ENCODE measurements around the gene GAS5.
A peak's percentile ranks its signal among the peaks of the same experiment; 100 is the strongest.
"Not testable (repeated sequence)": the region's sequence is repeated elsewhere in the genome, so short reads cannot be mapped to it uniquely, and the experiment has no call there.

Gene GAS5

GRCh38 chr1:173867753-173868265 is at the start of gene GAS5:
GAS5 (minus strand) TSS chr1:173867989.
- DNase-seq, result peak; percentile 100

GRCh38 chr1:173917149-173917548 is 49.4 kb upstream of the GAS5 start, which contains the start of gene SERPINC1:
SERPINC1 (minus strand) TSS chr1:173917327; CDS start chr1:173917259, 68 bp downstream.
- no peak for DNase-seq

GRCh38 chr1:173916667-173917066 is 48.9 kb upstream of the GAS5 start:
- DNase-seq, result no peak

GRCh38 chr1:173915596-173915995 is 47.8 kb upstream of the GAS5 start:
- no peak for DNase-seq

DNA sequence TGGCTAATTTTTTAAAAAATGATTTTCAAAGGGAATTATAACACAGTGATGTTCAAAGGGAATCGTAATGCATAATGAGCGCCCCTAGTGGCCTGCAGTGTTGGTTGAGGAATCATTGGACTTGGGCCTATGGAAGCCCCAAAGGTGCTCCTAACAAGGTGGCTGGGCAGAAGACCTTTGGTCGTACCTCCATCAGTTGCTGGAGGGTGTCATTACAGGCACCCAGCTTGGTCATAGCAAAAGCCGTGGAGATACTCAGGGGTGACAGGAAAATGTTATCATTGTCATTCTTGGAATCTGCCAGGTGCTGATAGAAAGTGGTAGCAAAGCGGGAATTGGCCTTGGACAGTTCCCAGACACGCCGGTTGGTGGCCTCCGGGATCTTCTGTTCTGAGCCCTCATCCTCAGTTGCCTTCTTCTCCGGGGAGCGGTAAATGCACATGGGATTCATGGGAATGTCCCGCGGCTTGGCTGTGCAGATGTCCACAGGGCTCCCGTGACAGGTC is 46.6 kb upstream of the GAS5 start:
- no peak for DNase-seq

DNA sequence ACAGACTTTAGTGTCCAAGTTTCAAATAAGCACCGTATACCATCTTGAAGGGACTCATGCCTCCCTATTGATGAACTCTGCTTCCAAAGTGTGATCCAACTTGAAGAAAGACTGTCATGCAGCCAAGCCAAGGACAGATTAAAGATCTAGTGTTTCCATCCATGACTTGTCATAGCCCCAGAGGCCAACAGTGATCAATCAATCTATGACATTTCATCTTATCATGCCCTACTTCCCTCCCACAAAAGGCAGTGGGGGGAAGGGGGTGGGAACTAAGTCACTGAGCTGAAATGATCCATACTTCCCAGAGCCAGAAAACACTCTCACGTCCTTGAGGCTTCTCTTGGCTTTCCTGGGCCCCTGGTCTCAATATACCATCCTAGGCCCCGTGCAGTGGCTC is 45.3 kb upstream of the GAS5 start:
- DNase-seq, result no peak

DNA sequence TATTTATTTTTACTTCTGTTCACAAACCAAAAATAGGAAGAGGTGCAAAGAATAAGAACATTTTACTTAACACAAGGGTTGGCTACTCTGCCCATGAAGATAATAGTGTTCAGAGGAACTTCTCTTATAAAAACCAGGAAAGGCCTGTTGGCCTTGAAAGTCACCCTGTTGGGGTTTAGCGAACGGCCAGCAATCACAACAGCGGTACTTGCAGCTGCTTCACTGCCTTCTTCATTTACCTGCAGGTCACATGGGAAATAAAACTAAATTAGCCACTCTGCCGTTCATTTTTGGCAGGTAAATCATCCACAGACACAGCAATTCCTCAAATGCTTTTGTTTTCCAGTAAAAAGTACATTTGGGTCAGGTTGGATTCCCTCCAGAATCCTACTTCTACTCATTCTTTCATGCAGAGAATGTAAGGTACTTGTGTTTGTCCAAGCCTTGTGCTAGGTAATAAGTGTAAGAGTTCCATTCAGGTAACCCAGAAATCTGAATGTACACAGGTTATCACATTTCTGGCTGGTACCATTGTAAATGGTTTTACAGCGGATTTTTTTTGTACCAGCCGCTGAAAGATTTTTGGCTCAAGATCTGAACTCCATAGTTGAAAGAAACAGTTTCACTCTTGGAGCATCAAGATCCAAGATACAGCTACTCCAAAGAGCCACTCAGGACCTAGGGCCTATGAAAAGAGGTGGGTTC is 36.2 kb upstream of the GAS5 start:
- no peak for DNase-seq

- DNase-seq, result no peak
Observed at GRCh38 chr1:173900992-173901391, 33.2 kb upstream of the GAS5 start.

- no peak for DNase-seq
Observed at GRCh38 chr1:173900427-173900826, 32.6 kb upstream of the GAS5 start.

GRCh38 chr1:173894189-173894588 is 26.4 kb upstream of the GAS5 start:
- DNase-seq, result no peak

DNA sequence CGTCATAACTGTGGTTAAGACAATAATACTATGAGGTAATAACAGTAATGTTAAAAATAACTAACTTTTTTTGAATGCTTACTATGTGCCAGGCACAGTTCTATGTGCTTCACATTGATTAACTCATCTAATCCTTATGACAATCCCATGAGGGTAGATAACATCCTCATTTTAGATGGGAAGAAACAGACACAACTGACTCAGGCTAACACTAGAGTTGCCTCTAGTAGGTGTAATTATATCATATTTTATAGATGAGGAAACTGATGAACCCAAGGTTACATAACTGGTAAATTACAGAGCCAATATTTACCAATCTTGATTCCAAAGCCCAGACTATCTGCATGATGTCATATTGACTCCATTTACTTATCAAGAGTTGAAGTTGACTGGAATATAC is 25.8 kb upstream of the GAS5 start:
- DNase-seq, result no peak

DNA sequence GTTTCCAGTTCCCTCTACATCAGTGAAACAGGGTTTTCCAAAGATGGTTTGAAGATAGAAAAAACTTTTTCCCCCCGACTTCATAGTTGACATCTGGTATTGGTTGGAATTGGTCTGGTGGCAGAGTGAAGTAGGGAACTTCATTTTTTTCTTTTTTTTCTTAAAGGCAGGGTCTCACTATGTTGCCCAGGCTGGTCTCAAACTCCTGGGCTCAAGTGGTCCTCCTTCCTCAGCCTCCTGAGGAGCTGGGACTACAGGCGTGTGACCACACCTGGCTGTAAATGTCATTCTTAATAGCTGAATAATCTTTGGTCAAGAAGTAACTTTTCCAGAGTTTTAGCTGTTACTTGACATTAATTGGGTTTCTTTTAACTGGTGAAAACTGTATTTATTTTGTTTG is 22.1 kb upstream of the GAS5 start:
- no peak for DNase-seq

DNA sequence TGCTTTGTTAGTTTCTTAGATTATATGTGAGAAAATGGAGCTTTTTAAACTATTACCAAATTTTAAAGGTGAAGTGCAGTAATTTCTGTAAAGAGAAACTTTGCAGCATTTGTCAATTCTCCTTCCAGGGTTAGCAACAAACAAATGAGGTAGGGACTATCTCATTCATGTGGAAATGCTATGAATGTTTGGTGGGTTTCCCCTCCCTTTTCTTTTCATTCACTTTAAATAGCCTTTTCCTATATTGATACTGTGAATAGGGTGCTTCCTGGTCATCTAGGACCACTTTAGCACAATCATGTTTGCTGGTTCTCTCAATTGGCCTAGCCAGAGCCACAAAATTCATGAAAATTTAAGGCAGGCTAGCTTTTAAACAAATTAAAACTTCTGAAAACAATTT is 21.0 kb upstream of the GAS5 start:
- no peak for DNase-seq

- no peak for DNase-seq
Observed at GRCh38 chr1:173887627-173888026, 19.8 kb upstream of the GAS5 start.

GRCh38 chr1:173886746-173887611 is 19.2 kb upstream of the GAS5 start:
- DNase-seq, result no peak

GRCh38 chr1:173884701-173885100 is 16.9 kb upstream of the GAS5 start:
- no peak for DNase-seq

- DNase-seq, result not testable (repeated sequence)
Observed at GRCh38 chr1:173881117-173881516, 13.3 kb upstream of the GAS5 start.

GRCh38 chr1:173878251-173878650 is 10.5 kb upstream of the GAS5 start:
- DNase-seq, result no peak

DNA sequence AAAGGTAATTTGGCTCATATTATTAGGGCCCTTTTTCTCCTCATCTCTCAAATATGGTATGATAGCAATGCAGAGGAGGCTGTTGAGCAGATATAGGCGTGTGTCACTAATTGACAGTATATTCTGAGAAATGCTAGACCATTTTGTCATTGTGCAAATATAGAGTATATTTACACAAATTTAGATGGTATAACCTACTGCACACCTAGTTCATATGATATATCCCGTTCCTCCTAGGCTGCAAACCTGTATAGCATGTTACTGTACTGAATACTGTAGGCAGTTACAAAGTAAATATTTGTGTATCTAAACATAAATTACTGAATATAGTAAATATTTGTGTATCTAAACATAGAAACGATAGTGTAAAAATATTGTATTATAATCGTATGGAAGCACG is 8.9 kb upstream of the GAS5 start:
- no peak for DNase-seq

DNA sequence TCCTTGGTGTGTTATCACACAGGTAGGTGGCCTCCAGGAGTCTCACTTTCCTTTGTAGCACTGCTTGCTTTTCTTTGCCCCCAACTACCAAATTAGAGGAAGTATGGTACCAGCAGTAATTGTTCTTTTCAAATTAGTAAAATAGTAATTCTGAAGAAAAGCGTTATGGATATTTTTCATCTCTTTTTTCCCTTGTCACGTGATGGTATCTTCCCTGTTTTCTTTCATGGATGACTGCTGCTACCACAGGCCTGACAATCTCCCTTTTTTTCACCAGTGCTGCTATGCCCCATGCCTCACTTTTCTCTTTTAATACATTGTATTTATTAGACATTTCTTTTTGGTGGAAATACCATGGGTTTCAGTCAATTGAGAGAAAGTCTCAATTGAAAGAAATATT is 3.7 kb upstream of the GAS5 start:
- DNase-seq, result no peak

DNA sequence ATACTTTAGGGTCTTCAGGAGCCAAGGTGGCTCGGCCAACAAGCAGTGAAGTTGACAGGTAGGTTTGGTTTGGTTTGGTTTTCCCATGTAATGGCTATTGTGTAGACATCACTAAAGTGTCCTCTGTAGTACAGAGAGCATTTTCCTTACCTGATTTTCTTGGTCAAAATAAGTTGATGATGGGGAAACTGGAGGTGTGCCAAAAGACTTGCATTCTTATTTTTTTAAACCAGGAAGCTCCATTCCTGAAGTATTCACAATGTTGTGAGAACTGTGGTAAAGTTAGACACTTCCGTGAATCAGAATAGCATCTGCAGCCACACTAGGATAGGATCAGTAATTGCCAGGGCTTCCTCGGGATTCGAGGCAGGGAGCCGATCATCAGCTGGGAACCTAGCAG is 3.3 kb upstream of the GAS5 start:
- DNase-seq, result no peak

DNA sequence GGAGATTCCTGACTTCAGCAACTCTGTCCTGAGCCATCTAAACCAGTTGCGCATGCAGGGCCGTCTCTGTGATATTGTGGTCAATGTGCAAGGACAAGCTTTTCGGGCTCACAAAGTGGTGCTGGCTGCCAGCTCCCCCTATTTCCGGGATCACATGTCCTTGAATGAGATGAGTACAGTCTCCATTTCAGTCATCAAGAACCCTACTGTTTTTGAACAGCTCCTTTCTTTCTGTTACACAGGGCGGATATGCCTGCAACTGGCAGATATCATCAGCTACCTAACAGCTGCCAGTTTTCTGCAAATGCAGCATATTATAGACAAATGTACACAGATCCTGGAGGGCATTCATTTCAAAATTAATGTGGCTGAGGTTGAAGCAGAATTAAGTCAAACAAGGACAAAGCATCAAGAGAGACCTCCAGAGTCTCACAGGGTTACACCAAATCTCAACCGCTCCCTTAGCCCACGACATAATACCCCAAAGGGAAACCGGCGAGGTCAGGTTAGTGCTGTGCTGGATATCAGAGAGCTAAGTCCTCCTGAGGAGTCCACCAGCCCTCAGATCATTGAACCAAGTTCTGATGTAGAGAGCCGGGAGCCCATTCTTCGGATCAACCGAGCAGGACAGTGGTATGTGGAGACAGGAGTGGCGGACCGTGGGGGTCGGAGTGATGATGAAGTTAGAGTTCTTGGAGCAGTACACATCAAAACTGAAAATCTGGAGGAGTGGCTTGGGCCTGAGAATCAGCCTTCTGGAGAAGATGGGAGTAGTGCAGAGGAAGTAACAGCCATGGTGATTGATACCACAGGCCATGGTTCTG is 2.7 kb upstream of the GAS5 start:
- no peak for DNase-seq

DNA sequence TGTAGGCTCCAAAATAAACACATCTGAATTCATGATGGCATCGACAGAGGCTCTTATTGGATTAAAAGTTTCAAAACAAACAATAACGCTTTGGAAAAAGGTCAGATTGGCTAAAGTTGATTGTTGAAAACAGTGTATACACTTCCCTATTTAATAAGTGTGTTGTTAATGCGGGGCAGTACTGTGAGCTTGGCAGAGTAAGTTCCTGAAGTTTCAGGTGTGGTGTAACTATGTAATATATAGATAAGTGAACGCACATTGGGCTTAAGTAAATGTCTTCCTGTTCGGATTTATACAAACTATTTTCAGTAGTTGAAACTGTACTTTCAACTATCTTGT is 1.2 kb upstream of the GAS5 start:
- no peak for DNase-seq

All from left hindlimb (tissue), 1 donor.